K562 (cell line): Measurements from ENCODE around the gene ARV1. TPM values are rescaled to one million over a fixed set of nuclear protein-coding genes. Genes with fewer than 3 reads are reported as not detected.

Experiments used
- EHMT2 ChIP-seq: fragments of 450-650 bp; IDR thresholded peaks from 2 replicates; pipeline ENCODE4 v1.6.1; 2018; ENCODE audit warnings: antibody characterized with exemption
- HDAC8 ChIP-seq: fragments of 450-650 bp; IDR thresholded peaks from 2 replicates; pipeline ENCODE4 v1.6.1; 2016; ENCODE audit warnings: mild to moderate bottlenecking, missing genetic modification characterization, moderate library complexity, missing compliant biosample characterization
- POLR2G ChIP-seq: fragments of 200-400 bp; formaldehyde crosslinking; IDR thresholded peaks from 2 replicates; pipeline ENCODE4 v1.6.1; 2017; ENCODE audit warnings: low read depth, mild to moderate bottlenecking, antibody characterized with exemption, low read length, moderate library complexity
- RAD21 ChIP-seq, 2 experiments: fragments of 250-450 bp in 1 of 2; fragments of 450-650 bp in 1 of 2; sonication (Bioruptor Pico) in 1 of 2; formaldehyde crosslinking in 1 of 2; IDR thresholded peaks in 1 of 2; conservative IDR thresholded peaks in 1 of 2; 2 replicates each; pipeline versions ENCODE4 v1.4.0 to v1.8.0; 2020 to 2022; ENCODE audit warnings: mild to moderate bottlenecking in 2 of 2, moderate library complexity in 1 of 2
- SMARCC2 ChIP-seq: fragments of 450-650 bp; IDR thresholded peaks from 2 replicates; pipeline ENCODE4 v1.6.1; 2017; ENCODE audit warnings: antibody characterized with exemption, moderate library complexity, mild to moderate bottlenecking, low read depth
- ZNF518B ChIP-seq: fragments of 250-450 bp; sonication (Bioruptor Pico); IDR thresholded peaks from 2 replicates; pipeline ENCODE4 v1.5.0; 2021; ENCODE audit warnings: mild to moderate bottlenecking, moderate library complexity
- ZNF644 ChIP-seq: fragments of 200-800 bp; sonication (Bioruptor generic); IDR thresholded peaks from 2 replicates; pipeline ENCODE4 v1.6.1; 2016; ENCODE audit warnings: low read depth, missing genetic modification characterization, missing compliant biosample characterization
- ZNF77 ChIP-seq: fragments of 250-450 bp; sonication (Bioruptor Pico); IDR thresholded peaks from 2 replicates; pipeline ENCODE4 v1.5.0; 2020
- polyA plus RNA-seq, 8 experiments: library from polyadenylated mRNA; depleted of rRNA in 4 of 8; stranded (reverse) in 5 of 8; unstranded in 3 of 8; fragments of >200 nt; fragmentation: Nextera tagmentation in 2 of 8; fragmentation: Illumina TruSeq in 1 of 8; extraction: Ambion mirVana in 2 of 8; extraction: Trizol in 1 of 8; gene quantifications; 2 replicates each; pipeline versions ENCODE4 v1.2.1 to v1.2.3, GENCODE V29; 2011 to 2014; ENCODE audit warnings: inconsistent platforms in 1 of 8, missing spikeins in 1 of 8
- total RNA-seq, 7 experiments: library from RNA; depleted of rRNA in 6 of 7; stranded (reverse); fragments of >200 nt in 6 of 7; fragmentation: Illumina TruSeq in 2 of 7; extraction: Trizol in 2 of 7; gene quantifications; 2 replicates each; pipeline versions ENCODE4 v1.2.1 to v1.2.3, GENCODE V29; 2011 to 2021; ENCODE audit warnings: low replicate concordance in 1 of 7
- TF ChIP-seq, protein P1 (sequence below): sonication (generic); formaldehyde crosslinking; IDR thresholded peaks from 2 replicates; pipeline ENCODE4 v1.8.0; 2022; ENCODE audit warnings: mild to moderate bottlenecking, missing genetic modification reagents, borderline replicate concordance

ARV1 gene
- total and polyA plus RNA-seq, 9 of the 15 experiments (the other 6 are each of a cell fraction or from before 2014, with no cell fraction given) = 54.8 to 139 (median 74.0) TPM

DNA sequence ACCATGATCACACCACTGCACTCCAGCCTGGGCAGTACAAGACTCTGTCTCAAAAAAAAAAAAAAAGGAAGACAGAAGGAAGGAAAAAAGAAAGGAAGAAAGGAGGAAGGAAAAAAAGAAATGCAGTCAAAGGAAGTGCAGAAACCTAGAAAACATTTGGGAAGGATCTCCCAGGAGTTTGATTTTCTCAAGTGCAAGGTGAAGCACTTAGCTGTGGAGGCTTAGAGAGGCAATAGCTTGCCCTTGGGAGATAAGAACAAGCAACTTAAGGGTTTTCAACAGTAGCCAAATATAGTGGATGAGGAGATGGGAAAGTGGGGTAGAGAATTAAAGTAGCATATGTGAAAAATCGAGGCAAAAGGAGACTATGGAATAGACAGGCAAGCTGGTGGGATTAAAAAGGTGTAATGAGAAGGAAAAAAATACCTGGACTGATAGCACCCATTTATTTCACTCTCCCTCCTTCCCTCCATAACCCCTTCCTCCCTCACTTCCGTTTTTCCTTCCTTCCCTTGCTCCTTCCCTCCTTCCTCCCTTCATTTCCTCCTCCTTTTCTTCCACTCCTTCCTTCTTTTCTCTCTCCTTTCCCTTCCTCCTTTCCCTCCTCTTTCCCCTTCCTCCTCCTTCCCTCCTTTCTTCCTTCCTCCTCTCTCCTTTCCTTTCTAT is 68.0 kb downstream of the ARV1 start (continued):
- TF ChIP-seq ZNF518B (CRISPR knock-in tag) (no peak), POLR2G (no peak), EHMT2 (peak; percentile 61), ZNF77 (no peak), SMARCC2 (no peak), HDAC8 (tag) (no peak), ZNF644 (tag) (no peak), RAD21 (CRISPR knock-in tag; conservative IDR thresholded peaks at IDR 0.05 in 1 of 2, IDR thresholded peaks at IDR 0.05 in 1 of 2) (0 out of 4 replicates have a peak, but pooled peaks of 1 of the 2 experiments have one; percentile 11)
- TF ChIP-seq, protein P1, sequence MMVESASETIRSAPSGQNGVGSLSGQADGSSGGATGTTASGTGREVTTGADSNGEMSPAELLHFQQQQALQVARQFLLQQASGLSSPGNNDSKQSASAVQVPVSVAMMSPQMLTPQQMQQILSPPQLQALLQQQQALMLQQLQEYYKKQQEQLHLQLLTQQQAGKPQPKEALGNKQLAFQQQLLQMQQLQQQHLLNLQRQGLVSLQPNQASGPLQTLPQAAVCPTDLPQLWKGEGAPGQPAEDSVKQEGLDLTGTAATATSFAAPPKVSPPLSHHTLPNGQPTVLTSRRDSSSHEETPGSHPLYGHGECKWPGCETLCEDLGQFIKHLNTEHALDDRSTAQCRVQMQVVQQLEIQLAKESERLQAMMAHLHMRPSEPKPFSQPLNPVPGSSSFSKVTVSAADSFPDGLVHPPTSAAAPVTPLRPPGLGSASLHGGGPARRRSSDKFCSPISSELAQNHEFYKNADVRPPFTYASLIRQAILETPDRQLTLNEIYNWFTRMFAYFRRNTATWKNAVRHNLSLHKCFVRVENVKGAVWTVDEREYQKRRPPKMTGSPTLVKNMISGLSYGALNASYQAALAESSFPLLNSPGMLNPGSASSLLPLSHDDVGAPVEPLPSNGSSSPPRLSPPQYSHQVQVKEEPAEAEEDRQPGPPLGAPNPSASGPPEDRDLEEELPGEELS (CRISPR knock-in tag) = no peak
